ENCODE data around the gene NT5C3A.

- TF ChIP-seq EZH2 (IDR thresholded peaks at IDR 0.05; ENCODE audit: insufficient read depth, poor library complexity, severe bottlenecking): no peak
- no peak for TF ChIP-seq EZH2phosphoT487 (IDR thresholded peaks at IDR 0.05; ENCODE audit: insufficient read depth, low read depth)
Observed at GRCh38 chr7:33109005-33109757, 46.6 kb upstream of the NT5C3A start, which contains the start of gene RP9.
